GM12878 (cell line): ENCODE measurements around the gene HOXD3.

Source experiments
- CTCF ChIP-seq, 3 experiments: IDR thresholded peaks in 2 of 3; conservative IDR thresholded peaks in 1 of 3; 2 replicates each; pipeline ENCODE4 v1.5.1; 2011; ENCODE audit warnings: low read depth in 3 of 3, low read length in 3 of 3, mild to moderate bottlenecking in 3 of 3, control low read depth in 2 of 3, moderate library complexity in 2 of 3, inconsistent platforms in 1 of 3, mixed read lengths in 1 of 3; ENCODE audit not compliant: control insufficient read depth in 2 of 3, insufficient read depth in 1 of 3; ENCODE audit errors: extremely low read depth in 1 of 3
- EGR1 ChIP-seq, 2 experiments: IDR thresholded peaks; 1 replicate in 1 of 2; 2 replicates in 1 of 2; pipeline ENCODE4 v1.6.1; 2011 to 2012; ENCODE audit warnings: low read depth in 2 of 2, low read length in 2 of 2, borderline replicate concordance in 1 of 2, mild to moderate bottlenecking in 1 of 2, moderate library complexity in 1 of 2
- ETV6 ChIP-seq, 2 experiments: fragments of 450-650 bp in 1 of 2; IDR thresholded peaks in 1 of 2; conservative IDR thresholded peaks in 1 of 2; 2 replicates each; pipeline ENCODE4 v1.6.1; 2014; ENCODE audit warnings: antibody characterized with exemption in 1 of 2, borderline replicate concordance in 1 of 2, low read depth in 1 of 2, mild to moderate bottlenecking in 1 of 2, moderate library complexity in 1 of 2
- JUND ChIP-seq: IDR thresholded peaks from 2 replicates; pipeline ENCODE4 v1.6.1; 2012; ENCODE audit warnings: low read depth, mild to moderate bottlenecking, low read length, improper control_type of control experiment, moderate library complexity
- PBX3 ChIP-seq: IDR thresholded peaks from 2 replicates; pipeline ENCODE4 v1.6.1; 2011; ENCODE audit warnings: mild to moderate bottlenecking, low read depth, low read length, moderate library complexity; ENCODE audit not compliant: insufficient replicate concordance
- RAD21 ChIP-seq: IDR thresholded peaks from 2 replicates; pipeline ENCODE4 v1.6.1; 2011; ENCODE audit warnings: mild to moderate bottlenecking, low read depth, low read length, moderate library complexity; ENCODE audit not compliant: insufficient read depth
- RAD51 ChIP-seq: fragments of 450-650 bp; IDR thresholded peaks from 2 replicates; pipeline ENCODE4 v1.6.1; 2016; ENCODE audit warnings: moderate library complexity, mild to moderate bottlenecking, inconsistent platforms
- SUPT20H ChIP-seq: IDR thresholded peaks from 2 replicates; pipeline ENCODE4 v1.6.1; 2011; ENCODE audit warnings: low read depth, mild to moderate bottlenecking, low read length, moderate library complexity, borderline replicate concordance; ENCODE audit not compliant: control insufficient read depth

- TF ChIP-seq RAD21 (no peak), JUND (no peak), CTCF (IDR thresholded peaks at IDR 0.05 in 2 of 3, conservative IDR thresholded peaks at IDR 0.05 in 1 of 3; ENCODE audit: control insufficient read depth in 2 of 3, extremely low read depth in 1 of 3, insufficient read depth in 1 of 3, low read depth in 3 of 3, low read length in 3 of 3) (no peak), SUPT20H (no peak), ETV6 (conservative IDR thresholded peaks at IDR 0.05 in 1 of 2, IDR thresholded peaks at IDR 0.05 in 1 of 2; ENCODE audit: borderline replicate concordance in 1 of 2, low read depth in 1 of 2) (no peak), RAD51 (no peak), PBX3 (no peak), EGR1 (IDR thresholded peaks at IDR 0.05; ENCODE audit: borderline replicate concordance in 1 of 2, low read depth in 2 of 2, low read length in 2 of 2) (no peak)
Measured at GRCh38 chr2:176122683-176123410, 34.3 kb upstream of the HOXD3 start, which contains the start of gene HOXD9.
